HepG2 (cell line): ENCODE measurements around the gene VAX1. TPM values are rescaled to one million over a fixed set of nuclear protein-coding genes. Genes with fewer than 3 reads are reported as not detected.

Experiments
- ATAC-seq: fragments of 200-7000 bp; cut with Tn5 transposase; 3 replicates; pipeline ENCODE4 v1.9.1; 2020; ENCODE audit warnings: mild to moderate bottlenecking, moderate library complexity
- BruUV-seq: library from RNA; stranded (reverse); fragments of 400-500 nt; replicated peaks from 2 replicates; lab custom pipeline; 2021; lab: Mats Ljungman, UMichigan
- CTCF ChIA-PET: fragments of 300-600 bp; formaldehyde crosslinking; extraction: SDS; loops from one replicate; lab custom pipeline; 2021; ENCODE audit warnings: low total read pairs, inconsistent platforms, low intra/inter-chr PET ratio; lab: Yijun Ruan, JAX
- POLR2A ChIA-PET: fragments of 350-600 bp; sonication (Branson Sonifier 250); formaldehyde crosslinking; loops from one replicate; lab custom pipeline; 2020; ENCODE audit warnings: antibody characterized with exemption, inconsistent platforms; lab: Yijun Ruan, JAX
- DNase-seq: peaks from one replicate; pipeline ENCODE4 v3.0.0-alpha.2; 2015; ENCODE audit warnings: low spot score
- FAIRE-seq: peaks from 3 replicates; lab custom pipeline; 2011; peaks lifted over from hg19 to GRCh38; lab: Jason Lieb, UNC
- H2AFZ ChIP-seq: one replicate; pipeline ENCODE4 v1.6.1; 2011; ENCODE audit warnings: low read length, inconsistent platforms
- H3K27ac ChIP-seq: fragments of 300-600 bp; 3 replicates; pipeline ENCODE4 v1.8.0; 2011; ENCODE audit warnings: mixed run types, mild to moderate bottlenecking, mixed read lengths, low read length, inconsistent platforms; ENCODE audit not compliant: insufficient read depth; ENCODE audit errors: extremely low read length
- H3K27me3 ChIP-seq, 2 experiments: fragments of 200-600 bp in 1 of 2; 2 replicates in 1 of 2; 3 replicates in 1 of 2; pipeline versions ENCODE4 v1.6.0 to v1.8.0; 2011; ENCODE audit warnings: low read length in 2 of 2, mild to moderate bottlenecking in 2 of 2, moderate library complexity in 2 of 2, inconsistent platforms in 1 of 2; ENCODE audit not compliant: insufficient read depth in 2 of 2, control insufficient read depth in 1 of 2
- H3K36me3 ChIP-seq, 2 experiments: fragments of 200-600 bp in 1 of 2; replicated peaks in 1 of 2; 2 replicates in 1 of 2; 3 replicates in 1 of 2; pipeline versions ENCODE4 v1.5.1 to v1.8.0; 2011; ENCODE audit warnings: low read length in 2 of 2, inconsistent platforms in 1 of 2; ENCODE audit not compliant: insufficient read depth in 2 of 2, control insufficient read depth in 1 of 2
- H3K4me1 ChIP-seq: 2 replicates; pipeline ENCODE4 v1.5.1; 2012; ENCODE audit warnings: low read length, inconsistent platforms; ENCODE audit not compliant: insufficient read depth
- H3K4me2 ChIP-seq: 2 replicates; pipeline ENCODE4 v1.6.0; 2011; ENCODE audit warnings: low read depth, low read length, inconsistent platforms
- H3K4me3 ChIP-seq, 3 experiments: fragments of 200-600 bp in 1 of 3; sonication (generic), shearing (Covaris generic) in 1 of 3; replicated peaks in 1 of 3; 2 replicates each; pipeline ENCODE4 v1.5.1; 2011 to 2016; ENCODE audit warnings: low read length in 3 of 3, inconsistent platforms in 2 of 3, low read depth in 2 of 3, mild to moderate bottlenecking in 2 of 3, control low read depth in 1 of 3, mixed read lengths in 1 of 3; ENCODE audit not compliant: insufficient read depth in 1 of 3
- H3K79me2 ChIP-seq: one replicate; pipeline ENCODE4 v1.6.1; 2011; ENCODE audit warnings: low read length, inconsistent platforms; ENCODE audit not compliant: insufficient read depth
- H3K9ac ChIP-seq: 2 replicates; pipeline ENCODE4 v1.6.0; 2011; ENCODE audit warnings: mild to moderate bottlenecking, low read depth, low read length, inconsistent platforms; ENCODE audit not compliant: insufficient read depth
- H3K9me3 ChIP-seq: 2 replicates; pipeline ENCODE4 v1.5.1; 2012; ENCODE audit warnings: mild to moderate bottlenecking, low read length
- H4K20me1 ChIP-seq: 2 replicates; pipeline ENCODE4 v1.6.0; 2011; ENCODE audit warnings: inconsistent platforms, mild to moderate bottlenecking, low read length, moderate library complexity; ENCODE audit not compliant: insufficient read depth
- ARNT ChIP-seq: fragments of 450-650 bp; IDR thresholded peaks from 2 replicates; pipeline ENCODE4 v1.6.1; 2017
- CBX2 ChIP-seq, 2 experiments: fragments of 200-600 bp in 1 of 2; sonication (generic); formaldehyde crosslinking in 1 of 2; IDR thresholded peaks; 2 replicates each; pipeline versions ENCODE4 v1.7.0 to v1.8.1; 2018 to 2022; ENCODE audit warnings: low read depth in 2 of 2, low read length in 1 of 2, mild to moderate bottlenecking in 1 of 2, missing genetic modification reagents in 1 of 2
- CEBPB ChIP-seq: IDR thresholded peaks from 2 replicates; pipeline ENCODE4 v1.6.1; 2011; ENCODE audit warnings: low read depth, low read length, improper control_type of control experiment, borderline replicate concordance
- CREB3 ChIP-seq: sonication (generic); formaldehyde crosslinking; IDR thresholded peaks from 2 replicates; pipeline ENCODE4 v1.5.0; 2020; ENCODE audit warnings: missing genetic modification reagents
- EZH2 ChIP-seq: conservative IDR thresholded peaks from 2 replicates; pipeline ENCODE4 v1.6.1; 2012; ENCODE audit warnings: mild to moderate bottlenecking, low read depth, low read length, moderate library complexity
- GPN1 ChIP-seq: sonication (generic); formaldehyde crosslinking; IDR thresholded peaks from 2 replicates; pipeline ENCODE4 v1.5.1; 2020; ENCODE audit warnings: missing genetic modification reagents, borderline replicate concordance
- MAX ChIP-seq: IDR thresholded peaks from 2 replicates; pipeline ENCODE4 v1.6.1; 2012; ENCODE audit warnings: inconsistent platforms
- NR2F1 ChIP-seq, 2 experiments: fragments of 450-650 bp in 1 of 2; formaldehyde crosslinking in 1 of 2; IDR thresholded peaks; 2 replicates each; pipeline versions ENCODE4 v1.5.0 to v1.6.1; 2016 to 2020; ENCODE audit warnings: mild to moderate bottlenecking in 1 of 2, missing compliant biosample characterization in 1 of 2, missing genetic modification reagents in 1 of 2, moderate library complexity in 1 of 2
- SKI ChIP-seq: fragments of 450-650 bp; IDR thresholded peaks from one replicate; pipeline ENCODE4 v1.6.1; 2018; ENCODE audit warnings: mild to moderate bottlenecking; ENCODE audit not compliant: partially characterized antibody
- SYNCRIP ChIP-seq: fragments of 200-400 bp; formaldehyde crosslinking; IDR thresholded peaks from 2 replicates; pipeline ENCODE4 v1.6.1; 2018; ENCODE audit warnings: mild to moderate bottlenecking, low read depth, low read length; ENCODE audit not compliant: insufficient read depth
- TCF7L2 ChIP-seq: IDR thresholded peaks from 2 replicates; pipeline ENCODE4 v1.6.1; 2011; ENCODE audit warnings: mild to moderate bottlenecking, low read depth, low read length, moderate library complexity
- ZNF251 ChIP-seq: sonication (generic); formaldehyde crosslinking; IDR thresholded peaks from 2 replicates; pipeline ENCODE4 v1.9.0; 2021; ENCODE audit warnings: mild to moderate bottlenecking, missing genetic modification reagents
- ZNF687 ChIP-seq: sonication (generic); formaldehyde crosslinking; IDR thresholded peaks from 2 replicates; pipeline ENCODE4 v1.5.1; 2020; ENCODE audit warnings: mild to moderate bottlenecking, missing genetic modification reagents, moderate library complexity
- ZNF766 ChIP-seq: sonication (generic); formaldehyde crosslinking; IDR thresholded peaks from 2 replicates; pipeline ENCODE4 v1.5.0; 2020; ENCODE audit warnings: missing genetic modification reagents, borderline replicate concordance
- WGBS: methylation state at CpG from one replicate; pipeline ENCODE4 v1.1.6; 2017; ENCODE audit warnings: low lambda C conversion rate; 5-methylcytosine and 5-hydroxymethylcytosine counted together
- in situ Hi-C: cut with HindIII; loops from 2 replicates; pipeline ENCODE4 v1.10.0; 2017; ENCODE audit warnings: low pct_unique_long_range_greater_than_20kb; ENCODE audit not compliant: extremely low pct_ligation_motif_present
- intact Hi-C: fragments of 100-400 bp; cut with micrococcal nuclease; formaldehyde crosslinking; loops from one replicate; pipeline ENCODE4 v1.10.0; 2022; ENCODE audit not compliant: unreplicated experiment
- polyA plus RNA-seq, 8 experiments: library from polyadenylated mRNA; depleted of rRNA in 3 of 8; stranded (reverse) in 7 of 8; unstranded in 1 of 8; fragments of >200 nt; fragmentation: Illumina TruSeq in 4 of 8; extraction: Trizol in 4 of 8; gene quantifications; 2 replicates each; pipeline versions ENCODE4 v1.2.1 to v1.2.3, GENCODE V29; 2011 to 2016; ENCODE audit warnings: low read depth in 4 of 8, missing spikeins in 1 of 8, mixed read lengths in 1 of 8; ENCODE audit not compliant: insufficient read depth in 1 of 8
- total RNA-seq, 5 experiments: library from RNA; depleted of rRNA; stranded (reverse); fragments of >200 nt; fragmentation: Illumina TruSeq; extraction: Trizol; gene quantifications; 2 replicates each; pipeline ENCODE4 v1.2.3, GENCODE V29; 2016; ENCODE audit warnings: low read depth in 1 of 5

The VAX1 gene
- total and polyA plus RNA-seq, 2 of the 13 experiments (the other 11 are each of a cell fraction or from before 2014, with no cell fraction given), result not detected

DNA sequence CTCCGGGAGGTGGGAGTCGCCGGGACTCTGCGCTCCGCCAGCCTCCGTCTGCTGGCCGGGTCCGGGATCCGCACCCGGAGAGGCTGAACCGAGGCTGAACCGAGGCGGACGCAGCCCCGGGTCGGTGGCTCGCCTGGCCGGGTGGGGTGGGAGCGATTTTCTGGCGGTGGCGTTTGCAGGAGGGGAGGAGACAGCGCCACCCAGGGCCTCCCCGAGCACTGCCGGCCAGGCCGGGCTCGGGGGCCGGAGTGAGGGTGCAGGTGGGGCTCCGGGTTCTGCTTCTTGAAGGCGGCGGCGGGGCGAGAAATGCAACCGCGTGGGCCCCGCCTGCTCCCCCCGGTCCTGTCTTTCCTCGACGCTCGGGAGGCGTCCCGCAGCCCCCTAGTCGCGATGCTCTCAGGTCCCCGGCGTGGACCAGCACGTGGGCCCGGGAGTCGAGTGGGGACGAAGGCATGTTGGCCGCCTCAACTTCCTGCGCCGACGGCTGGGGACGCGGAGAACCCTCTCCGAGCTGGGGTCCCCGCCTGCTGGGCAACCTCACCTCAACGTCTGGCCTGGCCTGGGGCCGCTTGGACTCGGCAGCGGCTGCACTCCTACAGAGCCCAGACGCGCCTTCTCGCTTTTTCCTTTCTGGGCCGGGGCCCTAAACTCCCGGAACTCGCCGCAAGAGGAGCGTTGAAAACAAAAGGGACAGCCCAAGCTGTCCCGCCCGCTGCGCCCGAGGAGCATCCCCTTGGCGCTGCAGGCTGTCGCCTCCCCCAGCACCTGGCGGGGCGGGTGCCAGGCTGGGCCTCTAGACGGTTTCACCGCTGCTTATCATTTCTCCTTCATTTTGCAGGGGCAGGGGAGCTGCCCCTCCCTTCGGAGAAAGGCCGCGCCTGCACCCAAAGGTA is 25.2 kb upstream of the VAX1 start (continued):
- TF ChIP-seq MAX (peak; percentile 44; the same call in 1 of the 2 replicates), ZNF687 (CRISPR knock-in tag) (peak; percentile 48; the same call in 1 of the 2 replicates)
- TF ChIP-seq, all 625 proteins: peak for 9

- peak overlapping the region in 1 of 3 experiments; percentile 50; a peak in 2 of 6 replicates for H3K4me3 ChIP-seq
- no TSS peak for BruUV-seq
- intact Hi-C loops (no loop called here), in situ Hi-C loops (loop anchor here (10.0 kb wide), 1 partner anchor 158 kb away; the partner anchor contains the start of gene SHTN1)
- CTCF ChIA-PET, result no interaction called here
- no peaks in the 10 kb centered on the region for H4K20me1 ChIP-seq
- H3K9ac ChIP-seq, result no peak overlapping the region
- H3K27ac ChIP-seq, result no peak overlapping the region
- no peaks in the 10 kb centered on the region for H3K79me2 ChIP-seq
- 21% methylated on average over 25 of the region's 39 CpGs for WGBS
- no peak for DNase-seq
- H3K4me2 ChIP-seq, result peak overlapping the region; percentile 42; the same call in 1 of the 2 replicates
- no peaks in the 10 kb centered on the region for H3K36me3 ChIP-seq
- peak; percentile 33 for ATAC-seq
- peaks cover 6 to 81% of the 10 kb centered on the region in 2 experiments; a peak in 4 of 5 replicates for H3K27me3 ChIP-seq
- H3K9me3 ChIP-seq, result no peaks in the 10 kb centered on the region
- H2AFZ ChIP-seq, result no peak overlapping the region
- peaks cover 17% of the 10 kb centered on the region for H3K4me1 ChIP-seq
- FAIRE-seq, result no peak
- POLR2A ChIA-PET, result no interaction called here
- TF ChIP-seq ARNT (no peak), CEBPB (no peak), ZNF766 (no peak), NR2F1 (CRISPR knock-in tag; IDR thresholded peaks at IDR 0.05) (no peak), ZNF251 (CRISPR knock-in tag) (no peak), CREB3 (CRISPR knock-in tag) (no peak), EZH2 (0 out of 2 replicates have a peak, but pooled peaks have one; percentile 10), GPN1 (no peak), SYNCRIP (no peak), SKI (no peak), CBX2 (IDR thresholded peaks at IDR 0.05; ENCODE audit: low read depth, low read length) (peak; percentile 71; the same call in 1 of the 2 replicates), CBX2 (CRISPR knock-in tag; IDR thresholded peaks at IDR 0.05; ENCODE audit: low read depth) (no peak), TCF7L2 (no peak)
Measured at GRCh38 chr10:117162093-117163060, 24.3 kb upstream of the VAX1 start.
